ENCODE results near the gene AGAP1.

AGAP1 gene

DNA sequence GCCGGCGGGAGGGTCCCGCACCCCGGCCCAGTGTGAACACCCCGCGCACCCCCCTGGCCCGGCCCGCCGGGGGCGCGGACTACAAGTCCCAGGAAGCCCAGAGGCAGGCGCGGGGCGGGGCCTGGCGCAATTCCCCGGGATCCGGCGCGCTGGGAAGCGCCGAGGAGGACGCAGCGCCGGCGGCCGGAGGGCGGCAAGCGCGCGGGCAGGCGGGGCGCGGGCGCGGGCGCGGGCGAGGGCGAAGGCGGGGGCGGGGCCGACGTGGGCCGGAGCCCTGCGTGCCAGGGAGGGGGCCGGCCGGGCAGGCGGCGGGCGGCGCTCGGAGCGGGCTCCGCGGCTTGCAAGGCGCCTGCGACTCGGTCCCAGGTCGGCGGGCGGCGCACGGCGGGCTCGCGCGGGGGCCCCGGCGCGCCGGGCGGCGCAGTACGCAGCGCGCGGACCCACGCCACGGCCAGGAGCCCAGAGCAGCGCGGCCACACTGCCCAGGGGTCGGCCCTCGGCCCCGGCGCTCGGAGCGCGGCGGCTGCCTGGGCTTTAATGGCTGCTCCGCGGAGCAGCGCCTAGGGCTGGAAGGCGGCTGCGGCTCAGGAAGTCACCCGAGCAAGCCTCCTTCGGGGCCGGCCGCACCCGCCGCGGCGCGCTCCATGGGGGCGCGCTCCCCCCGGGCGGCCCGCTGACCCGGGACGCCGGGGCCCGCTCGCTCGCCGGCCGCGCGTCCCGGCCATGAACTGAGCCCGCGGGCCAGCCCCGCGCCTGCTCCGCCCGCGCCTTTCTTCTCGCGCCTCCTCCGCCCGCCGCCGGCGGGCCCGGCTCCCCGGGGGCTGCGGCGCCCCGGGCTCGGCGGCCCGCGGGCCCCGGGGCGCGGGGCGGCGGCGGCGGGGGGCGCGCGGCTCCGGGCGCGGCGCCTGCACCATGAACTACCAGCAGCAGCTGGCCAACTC, at the start of gene AGAP1:
AGAP1 (plus strand) TSS at position 269 of the 941 bp plus-strand sequence.
- peak; percentile 79 for DNase-seq

DNA sequence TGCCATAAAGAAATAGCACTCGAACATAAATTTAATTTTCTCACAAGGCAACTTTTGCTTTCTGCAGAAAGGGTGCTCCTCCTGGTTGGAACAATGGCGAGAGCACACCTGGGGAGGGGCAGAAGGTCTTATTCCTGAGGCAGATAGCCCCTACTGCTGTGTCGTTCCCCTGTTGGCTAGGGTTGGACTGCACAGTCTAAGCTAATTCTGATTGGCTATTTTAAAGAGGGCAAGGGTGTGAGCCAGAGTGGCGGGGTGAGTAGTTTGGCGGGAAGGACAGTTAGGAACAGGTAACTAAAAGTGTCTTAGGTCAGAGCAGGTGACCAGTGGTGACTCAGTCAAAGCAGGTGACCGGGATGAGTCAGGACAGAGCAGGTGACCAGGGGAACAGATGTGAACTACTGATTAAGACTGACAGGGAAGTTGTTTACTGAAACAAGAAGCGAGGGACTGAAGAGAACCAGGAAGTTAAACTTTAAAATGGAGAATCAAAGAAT, 49.7 kb upstream of the AGAP1 start:
- DNase-seq: no peak

DNA sequence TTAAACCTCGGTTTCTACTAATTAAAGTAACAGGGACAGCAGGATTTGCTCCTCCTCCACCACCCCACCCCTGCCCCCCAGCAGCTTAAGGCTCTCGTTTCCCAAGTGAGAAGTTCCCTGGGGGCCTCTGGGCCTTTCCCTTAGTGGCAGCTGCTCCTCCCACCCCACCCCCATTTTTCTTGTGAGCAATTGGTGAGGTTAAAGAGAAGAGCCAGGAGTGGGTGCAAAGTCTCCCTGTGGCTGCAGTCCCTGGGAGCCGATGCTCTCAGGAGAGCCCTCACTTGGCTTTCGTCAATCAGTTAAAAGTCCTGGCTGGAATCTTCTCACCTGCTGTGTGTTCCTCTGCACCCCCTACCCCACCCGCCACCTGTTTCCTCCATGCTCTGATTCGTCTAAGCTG, 48.7 kb upstream of the AGAP1 start:
- no peak for DNase-seq

DNA sequence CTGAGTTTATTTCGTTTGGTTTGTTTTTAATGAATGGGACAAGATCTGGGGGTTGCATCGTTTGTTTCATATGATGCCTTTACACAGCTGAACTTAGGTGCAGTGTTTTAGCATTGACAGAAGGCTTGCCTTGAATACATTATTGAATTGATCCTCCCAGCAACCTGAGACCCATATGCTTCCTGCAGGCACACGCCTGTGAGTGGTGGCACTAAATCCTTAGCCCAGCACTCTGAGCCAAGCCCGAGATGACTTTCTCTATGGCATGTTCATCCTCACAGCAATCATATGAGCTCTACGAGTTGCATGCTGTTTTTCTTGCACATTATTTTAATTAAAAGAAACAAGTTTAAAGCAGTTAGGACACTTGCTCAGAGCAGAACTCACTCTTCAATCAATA, 47.8 kb upstream of the AGAP1 start:
- no peak for DNase-seq

DNA sequence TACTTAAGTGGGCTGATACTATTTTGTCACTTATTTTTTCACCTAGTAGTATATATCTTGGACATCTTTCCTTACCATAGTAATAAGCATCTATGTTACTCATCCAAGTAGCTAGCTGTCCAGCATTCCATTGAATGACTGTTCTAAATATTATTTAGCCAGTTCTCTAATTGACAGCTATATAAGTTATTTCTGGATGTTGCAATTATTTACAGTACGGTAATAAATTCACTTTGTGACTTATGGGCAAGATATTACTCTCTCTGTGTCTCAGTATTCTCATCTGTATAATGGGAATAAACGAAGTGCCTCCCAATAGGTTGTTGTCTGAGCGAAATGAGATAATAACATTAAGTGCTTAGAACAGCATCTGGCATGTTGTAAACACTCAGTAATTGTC, 46.6 kb upstream of the AGAP1 start:
- DNase-seq: no peak

DNA sequence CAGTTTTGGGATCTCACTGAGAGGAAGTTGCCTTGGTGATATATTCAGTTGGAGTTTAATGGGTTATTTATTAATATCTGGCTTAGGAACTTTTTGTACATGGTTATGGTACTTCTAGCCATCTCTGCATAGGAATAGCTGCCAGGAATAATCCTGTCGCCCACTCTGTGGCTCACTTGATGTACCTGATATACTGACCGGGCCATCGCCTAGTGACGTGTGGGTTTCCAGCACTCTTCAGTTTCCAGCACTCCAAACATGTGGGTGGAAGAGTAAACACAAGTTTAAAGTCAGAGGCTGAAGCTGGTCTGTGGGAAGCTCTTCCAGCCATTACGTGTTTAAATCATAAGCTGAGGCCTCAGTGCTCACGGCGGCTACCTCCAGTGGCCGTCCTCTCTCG, 44.3 kb upstream of the AGAP1 start:
- no peak for DNase-seq

DNA sequence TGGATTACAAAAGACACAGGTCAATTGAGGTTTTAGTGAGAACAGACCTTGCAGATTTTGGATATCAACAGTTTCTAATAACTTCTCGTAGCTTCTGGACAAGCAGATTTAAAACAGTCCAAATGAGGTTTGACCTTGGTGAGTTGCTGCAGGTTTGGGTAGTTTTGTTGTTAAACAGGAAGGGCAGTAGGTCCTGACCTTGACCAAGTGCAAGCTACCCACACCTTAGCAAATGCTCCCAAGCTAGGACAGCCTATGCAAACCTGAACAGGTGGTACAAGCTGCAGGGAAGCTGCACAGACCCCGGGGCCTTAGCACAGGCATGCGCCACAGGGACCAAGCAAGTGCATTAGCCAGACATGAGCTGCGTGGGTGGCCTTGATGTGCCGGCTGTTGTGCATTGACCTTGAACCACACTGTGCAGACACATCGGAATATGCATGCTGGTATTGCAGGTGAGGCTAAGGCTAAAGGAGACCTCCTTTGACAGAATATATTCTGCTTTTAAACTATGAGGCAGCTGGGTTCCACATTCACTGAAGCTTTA, 40.2 kb upstream of the AGAP1 start:
- DNase-seq: no peak

DNA sequence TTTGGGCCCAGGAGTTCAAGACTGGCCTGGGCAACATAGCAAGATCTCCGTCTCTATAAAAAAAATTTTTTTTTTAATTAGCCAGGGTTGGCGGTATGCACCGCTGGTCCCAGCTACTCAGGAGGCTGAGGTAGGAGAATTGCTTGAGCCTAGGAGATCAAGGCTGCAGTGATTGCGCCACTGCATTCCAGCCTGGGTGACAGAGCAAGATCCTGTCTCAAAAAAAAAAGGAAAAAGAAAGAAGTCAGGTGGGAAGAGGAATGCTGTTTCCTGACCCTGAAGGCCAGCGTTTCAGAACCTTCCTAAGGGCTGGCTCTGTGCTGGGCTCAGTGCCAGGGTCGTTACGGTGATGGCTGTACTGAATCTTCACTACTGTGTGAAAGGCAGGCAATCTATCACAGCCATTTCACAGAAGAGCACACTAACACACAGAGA, 35.0 kb upstream of the AGAP1 start:
- DNase-seq: no peak

DNA sequence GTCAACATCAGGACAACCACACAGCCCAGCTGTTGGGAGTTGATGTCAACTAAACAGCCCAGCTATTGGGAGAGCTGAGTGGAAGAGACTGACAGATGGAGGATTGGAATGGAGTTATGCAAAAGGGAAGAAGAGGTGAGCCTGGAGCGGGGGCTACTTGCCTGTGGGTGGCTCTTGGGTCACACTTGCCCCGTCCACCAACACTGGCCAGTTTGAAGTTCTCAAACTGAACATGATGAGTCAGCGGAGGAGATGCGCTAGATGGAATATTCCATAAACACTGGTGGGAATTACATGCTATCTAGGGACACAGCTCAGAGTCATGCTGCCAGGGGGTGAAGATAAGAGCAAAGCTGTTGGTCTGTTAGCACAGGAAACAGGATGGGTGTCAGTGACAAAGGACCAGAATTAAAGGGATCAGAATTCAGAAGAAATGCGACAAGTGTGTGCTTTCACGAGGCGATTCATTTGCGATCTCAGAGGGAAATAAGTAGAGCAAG, 33.2 kb upstream of the AGAP1 start:
- no peak for DNase-seq

DNA sequence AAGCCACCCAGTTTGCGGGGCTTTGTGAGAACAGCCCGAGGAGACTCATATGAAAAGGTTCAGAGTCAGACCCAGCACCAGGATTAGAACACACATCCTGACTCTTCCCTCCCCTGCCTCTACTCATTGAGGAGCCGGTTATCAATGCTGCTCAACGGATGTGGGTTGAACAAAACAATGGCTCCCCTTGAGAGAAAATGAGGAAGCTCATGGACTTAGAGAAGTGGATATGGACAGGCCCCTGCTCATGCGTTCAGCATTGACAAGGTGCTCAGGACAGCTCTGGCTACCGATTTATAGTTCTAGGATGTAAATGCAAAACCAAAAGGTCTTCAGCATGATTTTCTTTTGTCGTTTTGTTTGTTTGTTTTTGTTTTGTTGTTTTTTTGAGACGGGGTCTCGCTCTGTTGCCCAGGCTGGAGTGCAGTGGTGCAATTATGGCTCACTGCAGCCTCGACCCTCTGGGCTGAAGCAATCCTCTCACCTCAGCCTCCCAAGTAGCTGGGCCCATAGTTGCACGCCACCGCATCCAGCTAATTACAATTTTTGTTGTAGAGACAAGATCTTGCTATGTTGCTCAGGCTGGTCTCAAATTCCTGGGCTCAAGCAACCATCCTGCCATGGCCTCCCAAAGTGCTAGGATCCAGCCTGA, 32.0 kb upstream of the AGAP1 start:
- DNase-seq: no peak

DNA sequence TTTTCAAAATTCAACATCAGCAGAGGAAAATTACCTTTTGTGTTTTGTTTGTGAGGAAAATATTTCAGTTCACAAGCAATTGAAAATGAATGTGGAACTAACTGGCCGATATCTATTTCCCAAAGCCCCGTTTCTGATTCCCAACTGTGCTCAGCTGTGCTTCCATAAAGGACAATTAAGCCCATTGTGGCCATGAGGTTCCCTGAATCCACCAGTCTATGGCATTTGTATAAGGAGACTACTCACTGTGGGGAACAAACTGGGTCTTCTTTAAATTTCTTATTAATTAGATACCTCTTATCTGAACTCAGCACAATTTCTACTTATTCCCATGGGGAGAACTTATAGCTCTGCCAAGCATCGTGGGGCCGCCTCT, 31.4 kb upstream of the AGAP1 start:
- DNase-seq: no peak

DNA sequence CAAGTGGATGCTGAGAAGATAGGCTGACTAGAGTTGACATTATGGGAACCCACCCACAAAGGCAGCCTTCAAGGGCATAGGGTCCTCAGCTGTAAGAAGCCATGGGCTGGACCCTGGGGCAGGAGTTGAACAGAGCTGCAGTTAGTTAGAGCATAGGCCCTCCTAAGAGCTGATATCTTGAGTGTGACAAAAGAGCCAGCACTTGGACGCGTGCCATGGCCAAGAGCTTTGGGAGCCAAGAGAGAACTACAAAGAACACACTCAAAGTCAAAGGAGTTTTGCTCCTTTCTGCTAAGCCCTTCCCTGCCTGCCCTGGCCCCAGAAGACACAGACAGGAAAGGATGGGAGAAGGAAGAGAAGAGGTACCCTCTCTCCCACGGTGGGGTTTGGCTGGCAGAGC, 29.9 kb upstream of the AGAP1 start:
- no peak for DNase-seq

DNA sequence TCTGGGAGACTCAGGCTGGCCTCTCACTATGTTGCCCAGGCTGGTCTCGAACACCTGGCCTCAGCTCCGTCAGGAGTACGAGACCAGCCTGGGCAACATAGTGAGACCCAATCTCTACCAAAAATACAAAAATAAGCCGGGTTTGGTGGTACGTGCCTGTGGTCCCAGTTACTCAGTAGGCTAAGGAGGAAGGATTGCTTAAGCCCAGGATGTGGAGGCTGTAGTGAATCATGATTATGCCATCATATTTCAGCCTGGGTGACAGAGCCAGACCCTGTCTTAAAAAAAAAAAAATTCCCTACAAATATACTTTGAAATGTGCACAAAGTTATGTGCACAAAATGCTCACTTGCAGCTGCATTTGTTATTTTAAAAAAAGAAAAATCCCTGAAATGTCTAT, 26.3 kb upstream of the AGAP1 start:
- no peak for DNase-seq

DNA sequence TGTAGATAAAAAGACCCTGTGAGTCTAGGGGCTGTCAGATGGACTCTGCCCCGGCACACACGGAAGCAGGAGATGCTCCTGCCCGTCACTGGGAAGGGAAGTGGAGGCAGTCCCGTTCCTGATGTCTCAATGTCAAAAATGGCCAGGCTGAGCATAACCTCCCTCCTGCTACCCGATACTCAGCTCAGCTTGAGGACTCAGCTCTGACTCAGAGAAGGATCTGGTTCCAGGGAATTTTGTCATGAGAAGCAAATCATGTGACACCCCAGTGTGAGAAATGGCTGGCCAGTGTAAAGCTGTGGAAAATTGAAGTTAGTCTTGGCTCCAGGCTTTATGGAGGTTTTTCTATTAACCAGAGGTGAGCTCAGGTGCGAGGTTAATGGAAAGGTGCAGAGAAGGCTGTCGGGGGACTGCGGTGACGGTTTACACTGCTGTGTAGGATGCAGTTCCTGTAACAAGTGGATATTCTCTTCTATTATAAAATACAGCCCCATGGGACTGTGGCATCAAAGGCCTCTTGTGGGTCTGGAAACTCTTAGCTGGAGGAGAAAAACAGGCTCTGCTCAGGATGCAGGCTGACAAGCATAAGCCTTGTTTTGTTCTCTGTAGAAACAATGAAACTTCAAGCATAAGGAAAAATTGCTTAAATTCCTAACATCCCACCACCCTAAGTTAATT, 24.7 kb upstream of the AGAP1 start:
- no peak for DNase-seq

DNA sequence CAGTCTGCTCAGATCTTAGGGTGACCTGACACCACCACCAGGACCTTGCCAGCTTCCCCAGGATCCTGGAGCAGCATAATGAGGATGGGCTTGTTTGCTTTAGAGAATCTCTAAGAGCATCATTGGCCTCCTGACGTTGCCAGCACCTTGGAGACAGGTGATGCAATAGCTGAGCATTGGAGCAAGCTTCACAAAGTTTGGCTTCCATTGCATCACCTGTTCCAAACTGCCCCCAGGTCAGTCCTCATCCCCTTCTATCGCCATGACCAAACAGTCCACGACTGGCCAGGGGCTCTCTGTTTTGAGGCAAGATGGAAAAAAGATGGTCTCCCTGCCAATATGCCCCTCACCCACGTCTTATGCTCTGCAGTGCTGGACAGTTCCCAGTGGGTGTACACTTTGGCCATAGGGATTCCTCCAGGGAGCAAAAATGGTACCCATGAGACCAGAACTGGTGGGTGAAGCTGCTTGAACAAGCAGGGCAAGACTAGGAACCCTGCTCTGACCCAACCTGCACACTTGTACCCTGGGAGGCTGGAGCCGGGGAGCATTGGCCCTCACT, 22.6 kb upstream of the AGAP1 start:
- no peak for DNase-seq

DNA sequence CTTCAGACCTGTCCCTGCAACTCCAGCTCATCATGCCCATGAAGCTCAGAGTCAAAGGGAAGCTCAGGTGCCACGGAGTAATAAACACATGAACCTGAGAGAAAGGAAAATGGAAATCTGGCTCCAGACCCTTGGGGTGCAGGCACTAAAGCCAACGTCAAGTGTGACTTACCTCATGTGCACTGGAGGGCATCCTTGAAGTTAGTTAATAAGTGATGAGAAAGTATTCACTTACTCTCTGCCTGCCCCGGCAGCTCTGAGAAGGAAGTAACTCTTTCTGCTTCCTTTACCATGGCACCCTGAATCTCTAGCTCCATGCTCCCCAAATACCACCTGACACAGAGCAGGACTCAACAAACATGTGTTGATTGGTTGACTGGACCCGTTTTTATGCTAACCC, 21.4 kb upstream of the AGAP1 start:
- DNase-seq: no peak

DNA sequence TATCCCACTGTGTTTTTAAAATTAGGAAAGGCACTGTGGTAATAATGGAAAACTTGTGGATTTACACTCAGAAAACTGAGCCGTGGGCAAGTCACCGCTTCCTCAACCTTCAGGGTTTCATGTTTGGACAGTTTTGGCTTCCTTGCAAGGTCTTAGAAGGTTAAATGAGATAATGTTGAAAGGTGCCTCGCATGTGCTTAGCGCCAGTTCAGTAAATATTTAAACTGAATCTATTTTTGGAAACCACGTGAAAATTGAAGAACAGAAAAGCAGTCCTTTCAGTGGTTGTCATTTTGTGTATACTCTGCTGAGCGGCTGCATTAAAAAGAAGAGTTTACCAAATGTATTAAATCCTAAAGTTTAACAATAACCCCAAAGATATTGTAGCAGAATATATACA, 15.2 kb upstream of the AGAP1 start:
- DNase-seq: no peak

DNA sequence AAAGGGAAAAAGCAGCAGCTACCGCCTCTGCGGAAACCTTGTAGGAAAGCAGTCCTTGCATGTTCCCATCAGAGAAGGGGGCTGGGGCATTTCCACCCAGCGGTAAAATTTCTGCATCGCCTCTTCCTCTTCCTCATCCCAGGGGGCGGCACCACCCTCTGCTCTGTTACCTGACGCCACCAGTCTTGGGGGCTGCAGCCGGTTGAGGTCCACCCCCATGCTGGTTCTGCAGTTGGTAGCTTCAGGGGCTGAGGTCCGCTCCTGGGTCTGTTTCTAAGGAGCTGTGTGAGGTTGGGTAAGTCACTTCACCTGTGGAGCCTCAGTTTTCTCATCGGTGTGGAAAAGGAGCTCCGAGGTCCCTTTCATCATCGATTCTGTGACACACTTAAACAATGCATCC, 14.2 kb upstream of the AGAP1 start:
- DNase-seq: no peak

DNA sequence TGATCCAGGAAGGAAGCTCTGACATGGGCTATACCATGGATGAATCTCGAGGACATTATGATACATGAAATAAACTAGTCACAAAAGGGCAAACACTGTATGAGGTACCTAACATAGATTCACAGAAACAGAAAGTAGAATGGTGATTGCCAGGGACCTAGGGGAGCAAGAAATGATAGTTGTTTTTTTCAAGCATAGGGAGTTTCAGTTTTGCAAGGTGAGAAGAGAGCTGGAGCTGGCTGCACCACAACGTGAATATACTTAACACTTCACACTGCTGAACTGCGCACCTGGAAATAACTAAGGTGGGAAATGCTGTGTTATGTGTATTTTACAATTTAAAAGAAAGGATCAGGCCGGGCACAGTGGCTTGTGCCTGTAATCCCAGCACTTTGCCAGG, 13.2 kb upstream of the AGAP1 start:
- no peak for DNase-seq

DNA sequence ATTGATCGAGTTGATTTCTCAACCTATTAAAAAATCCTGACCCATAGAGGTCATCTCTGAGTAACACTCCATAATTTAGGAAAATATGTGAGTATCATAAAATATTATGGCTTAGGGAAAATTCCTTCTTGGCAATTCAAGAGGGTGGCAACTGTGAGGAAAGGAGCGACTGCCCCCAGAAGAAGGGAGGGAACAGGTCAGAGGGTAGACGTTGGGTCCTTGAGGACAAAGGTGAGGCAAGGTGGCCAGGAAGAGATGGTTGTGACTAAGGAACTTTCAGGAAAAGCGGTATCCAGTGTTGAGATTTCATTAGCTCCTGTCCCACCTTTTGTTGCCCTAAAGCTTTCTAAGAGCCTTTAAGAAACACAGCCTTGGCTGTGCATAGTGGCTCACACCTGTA, 10.5 kb upstream of the AGAP1 start:
- DNase-seq: no peak

DNA sequence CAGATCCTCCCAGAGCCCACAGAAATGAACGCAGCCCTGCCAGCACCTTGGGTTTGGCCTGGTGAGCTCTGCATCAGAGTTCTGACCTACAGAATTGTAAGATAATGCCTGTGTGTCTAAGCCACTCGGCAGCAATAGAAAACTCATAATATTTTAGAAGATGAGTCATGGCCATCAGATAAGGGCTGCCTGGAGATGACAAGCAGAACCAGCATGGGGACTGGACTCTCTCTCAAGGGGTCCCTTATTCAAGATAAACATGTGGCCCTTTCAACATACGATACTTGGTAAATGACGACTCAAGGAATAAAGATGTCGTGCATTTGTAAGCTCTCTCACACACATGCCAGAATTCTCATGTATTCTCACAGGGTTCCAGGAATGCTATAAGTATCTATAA, 8.5 kb upstream of the AGAP1 start:
- no peak for DNase-seq

DNA sequence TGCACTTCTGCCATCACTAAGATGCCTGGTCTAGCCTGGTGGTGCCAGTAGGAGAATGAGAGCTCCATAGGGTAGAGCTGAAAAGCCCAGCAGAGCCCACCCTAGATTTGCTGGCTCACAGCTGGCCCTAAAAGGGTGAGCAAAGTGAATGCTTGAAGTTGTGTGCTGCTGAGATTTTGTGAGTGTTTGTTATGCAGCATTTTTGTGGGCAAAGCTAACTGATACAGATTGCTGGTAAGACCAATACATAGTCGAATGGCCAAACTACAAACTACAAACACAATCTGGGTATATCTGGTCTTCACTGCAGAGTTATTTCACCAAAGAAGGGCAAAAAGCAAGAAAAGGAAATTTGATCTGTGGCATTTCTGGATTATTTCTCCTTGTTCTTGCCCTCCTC, 7.1 kb upstream of the AGAP1 start:
- no peak for DNase-seq

DNA sequence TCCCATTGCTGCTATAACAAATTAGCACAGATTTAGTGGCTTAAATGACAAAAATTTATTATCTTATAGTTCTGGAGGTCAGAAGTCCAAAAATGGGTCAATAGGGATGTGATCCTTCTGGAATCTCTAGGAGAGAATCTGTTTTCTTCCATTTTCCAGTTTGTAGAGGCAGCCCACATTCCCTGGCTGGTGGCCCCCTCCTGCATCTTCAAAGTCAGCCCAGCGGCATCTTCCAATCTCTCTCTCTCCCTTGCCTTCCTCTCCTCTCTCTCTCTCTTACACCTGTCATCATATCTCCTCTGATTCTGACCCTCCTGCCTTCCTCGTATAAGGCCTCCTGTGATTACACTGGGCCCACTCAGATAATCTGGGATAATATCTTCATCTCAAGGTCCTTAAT, 3.9 kb upstream of the AGAP1 start:
- no peak for DNase-seq

Measured in NCI-H2227 treated with DMSO at 0.1 percent for 48 hours (cell line).